ENCODE measurements around the gene NUTM2B. TPM values are rescaled to one million over a fixed set of nuclear protein-coding genes. Genes with fewer than 3 reads are reported as not detected.
"Not testable (repeated sequence)": the region's sequence is repeated elsewhere in the genome, so short reads cannot be mapped to it uniquely, and the experiment has no call there.

NUTM2B gene
- polyA plus RNA-seq, 2 of the 4 experiments (the other 2 are of a cell fraction), result 0.14 to 0.21 TPM

DNA sequence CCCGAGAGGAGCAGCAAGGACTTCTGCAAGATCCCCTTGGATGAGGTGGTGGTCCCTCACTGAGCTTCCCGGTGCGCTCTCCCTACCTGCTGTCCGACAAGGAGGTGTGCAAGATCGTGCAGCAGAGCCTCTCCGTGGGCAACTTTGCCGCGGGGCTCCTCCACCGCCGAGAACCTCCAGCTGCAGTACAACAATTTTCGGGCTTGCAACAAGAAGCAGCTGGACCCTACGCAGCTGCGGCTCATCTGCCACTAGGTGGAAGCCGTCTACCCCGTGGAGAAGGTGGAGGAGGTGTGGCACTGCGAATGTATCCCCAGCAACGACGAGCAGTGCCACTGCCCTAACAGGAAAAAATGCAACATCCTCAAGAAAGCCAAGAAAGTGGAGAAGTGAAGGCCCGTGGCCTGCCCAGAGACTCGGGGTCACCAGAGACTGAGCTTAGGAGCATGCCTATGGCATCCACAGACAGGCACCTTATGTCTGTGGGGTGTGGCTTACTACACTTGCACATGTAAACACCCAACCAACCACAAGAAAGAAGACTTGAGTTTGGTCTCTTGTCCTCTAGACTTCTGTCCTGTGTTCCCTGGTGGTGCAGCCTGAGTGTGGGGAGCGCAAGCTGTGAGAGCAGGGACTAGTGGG lies 17.9 kb upstream of the NUTM2B start:
- not testable (repeated sequence) for FAIRE-seq

DNA sequence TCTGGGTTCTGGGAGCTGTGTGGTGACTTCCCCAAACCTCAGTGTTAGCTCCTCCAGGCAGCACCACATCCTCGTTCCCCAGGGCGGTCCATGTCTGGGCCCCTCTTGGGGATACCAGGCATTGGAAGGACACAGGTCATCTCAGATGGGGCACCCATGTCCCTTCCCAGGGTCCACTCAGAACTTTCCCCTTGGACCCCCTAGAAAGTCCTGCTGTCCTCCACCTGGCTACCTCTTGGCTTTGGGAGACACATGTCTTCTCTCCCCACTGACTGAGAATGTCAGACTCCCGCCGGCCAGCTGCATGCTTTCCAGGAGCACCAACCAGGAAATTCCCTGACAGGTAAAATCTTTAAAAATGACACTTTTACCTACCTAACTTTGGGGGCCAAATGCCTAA lies 16.4 kb upstream of the NUTM2B start:
- POLR2A ChIA-PET; FAIRE-seq; H3K4me1 ChIP-seq; H3K27ac ChIP-seq; CTCF ChIA-PET; H3K4me2 ChIP-seq; ATAC-seq; H3K9me3 ChIP-seq; H3K4me3 ChIP-seq; DNase-seq (ENCODE audit: low read depth in 1 of 2, low spot score in 1 of 2): not testable (repeated sequence)
- 92% methylated on average over 4 of the region's 4 CpGs for WGBS (ENCODE audit: missing lambda C conversion rate)

More for the DNA sequence above, 17.9 kb upstream of the NUTM2B start:
- POLR2A ChIA-PET, H3K4me3 ChIP-seq, H3K9me3 ChIP-seq, H3K4me1 ChIP-seq, CTCF ChIA-PET, H3K27ac ChIP-seq, H3K4me2 ChIP-seq: not testable (repeated sequence)
- TF ChIP-seq RAD21 (conservative IDR thresholded peaks at IDR 0.05 in 1 of 2, IDR thresholded peaks at IDR 0.05 in 1 of 2), result peak in 1 of 2 experiments; percentile 16; a peak in 1 of 5 replicates
- DNase-seq (ENCODE audit: low read depth in 1 of 2, low spot score in 1 of 2) (peak in 1 of 2 experiments; percentile 62), ATAC-seq (peak; percentile 88 to 91; a peak in 5 of 6 replicates)
- WGBS (ENCODE audit: missing lambda C conversion rate), result 87% methylated on average over 10 of the region's 21 CpGs

DNA sequence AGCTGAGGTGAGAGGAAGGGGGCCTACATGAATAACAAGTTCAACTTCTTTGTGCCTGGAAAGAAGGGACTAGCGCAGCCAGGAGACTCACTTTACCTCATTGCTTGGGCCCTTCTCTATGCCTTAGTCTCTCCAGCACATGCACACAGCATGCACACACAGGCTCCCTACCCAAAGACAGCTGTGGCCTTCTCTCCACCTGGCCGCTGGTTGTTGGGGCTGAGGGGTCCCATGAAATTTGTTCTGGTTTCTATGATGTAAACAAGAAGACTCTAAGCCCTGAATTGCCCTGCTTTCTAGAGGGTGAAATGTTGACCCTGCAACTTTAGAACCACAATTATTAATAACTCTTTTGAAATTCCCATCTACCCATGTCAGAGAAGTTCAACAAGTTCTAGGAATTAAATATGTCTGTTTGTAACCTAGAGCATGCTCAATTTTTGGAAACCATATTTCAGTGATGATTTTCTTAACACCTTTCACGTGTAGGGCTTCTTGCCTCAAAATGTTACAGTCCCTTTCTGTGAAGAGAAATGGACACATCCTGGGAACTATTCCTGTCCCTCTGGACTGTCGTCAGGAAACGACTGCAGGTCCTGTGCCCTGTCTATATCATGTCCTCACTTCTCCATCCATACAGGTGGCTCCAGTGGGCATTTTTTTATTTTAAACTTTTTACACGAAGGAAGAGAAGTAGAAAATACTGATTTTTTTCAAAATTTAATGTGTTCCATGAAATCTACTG lies 15.4 kb upstream of the NUTM2B start:
- DNase-seq (ENCODE audit: low read depth in 1 of 2, low spot score in 1 of 2); FAIRE-seq; H3K4me2 ChIP-seq; H3K4me1 ChIP-seq; H3K9me3 ChIP-seq; H3K27ac ChIP-seq; ATAC-seq; CTCF ChIA-PET; H3K4me3 ChIP-seq; POLR2A ChIA-PET: not testable (repeated sequence)
- WGBS (ENCODE audit: missing lambda C conversion rate), result 79% methylated on average over 6 of the region's 6 CpGs

DNA sequence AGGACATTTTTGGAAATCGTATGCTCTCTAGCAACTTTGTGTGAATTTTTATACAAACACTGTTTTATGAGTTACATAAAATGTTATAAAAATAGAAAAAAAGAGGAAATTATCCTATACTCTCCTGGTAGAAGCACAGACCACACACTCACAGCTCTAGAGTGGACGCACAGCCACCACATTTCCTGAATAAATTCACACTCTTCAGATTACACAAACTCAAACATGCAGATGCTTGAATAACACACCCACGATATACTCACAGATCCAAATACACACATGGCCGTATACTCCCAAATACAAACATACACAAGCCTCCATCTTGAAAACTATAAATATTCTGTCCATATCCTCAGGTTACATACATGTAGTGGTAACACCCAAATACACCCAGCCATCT lies 14.2 kb upstream of the NUTM2B start:
- 89% methylated on average over 4 of the region's 4 CpGs for WGBS (ENCODE audit: missing lambda C conversion rate)
- H3K4me3 ChIP-seq; H3K4me2 ChIP-seq; FAIRE-seq; H3K27ac ChIP-seq; DNase-seq (ENCODE audit: low read depth in 1 of 2, low spot score in 1 of 2); CTCF ChIA-PET; POLR2A ChIA-PET; H3K4me1 ChIP-seq; H3K9me3 ChIP-seq; ATAC-seq: not testable (repeated sequence)

DNA sequence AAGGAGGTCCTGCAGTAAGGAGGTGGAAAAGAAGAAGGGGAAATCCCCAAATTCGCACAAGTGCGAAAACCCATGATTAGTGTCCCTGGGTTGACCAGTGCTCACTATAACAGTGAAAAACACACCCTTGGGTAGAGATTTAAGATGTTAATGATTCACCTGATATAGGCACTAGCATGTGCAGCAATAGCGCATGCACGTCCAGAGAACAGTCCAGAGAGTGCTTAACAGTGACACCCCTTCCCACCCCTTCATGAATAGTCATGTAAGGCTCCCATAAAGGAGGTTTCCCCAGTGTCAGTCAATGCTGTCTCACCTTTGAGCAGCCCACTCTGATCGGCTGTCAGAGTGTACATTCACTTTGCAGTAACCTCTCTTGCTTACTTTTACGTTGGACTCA lies 6.4 kb upstream of the NUTM2B start:
- H3K4me3 ChIP-seq; POLR2A ChIA-PET; H3K4me2 ChIP-seq; H3K9me3 ChIP-seq; ATAC-seq; CTCF ChIA-PET; DNase-seq (ENCODE audit: low read depth in 1 of 2, low spot score in 1 of 2); H3K4me1 ChIP-seq; H3K27ac ChIP-seq; FAIRE-seq: not testable (repeated sequence)
- 78% methylated on average over 2 of the region's 6 CpGs for WGBS (ENCODE audit: missing lambda C conversion rate)

DNA sequence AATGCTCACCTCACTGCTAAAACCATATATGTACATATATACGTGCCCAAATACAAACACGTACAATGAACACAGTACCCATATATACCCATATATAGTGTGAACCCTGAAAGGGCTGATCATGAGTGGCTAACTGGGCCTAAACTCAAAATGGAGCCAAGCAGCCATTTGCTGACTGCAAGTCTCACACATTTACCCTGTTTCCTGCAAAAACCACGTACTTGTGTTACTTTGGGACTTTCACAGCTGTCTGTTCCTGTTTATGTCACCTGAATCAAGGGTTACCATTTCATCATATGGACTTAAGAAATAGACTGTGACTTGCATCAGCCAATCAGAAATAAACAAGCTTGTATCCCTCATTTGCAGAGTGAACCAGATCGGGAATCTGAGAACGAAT lies 5.9 kb upstream of the NUTM2B start:
- H3K9me3 ChIP-seq; H3K27ac ChIP-seq; H3K4me1 ChIP-seq; POLR2A ChIA-PET; FAIRE-seq; DNase-seq (ENCODE audit: low read depth in 1 of 2, low spot score in 1 of 2); H3K4me2 ChIP-seq; ATAC-seq; CTCF ChIA-PET; H3K4me3 ChIP-seq: not testable (repeated sequence)
- 84% methylated on average over 3 of the region's 5 CpGs for WGBS (ENCODE audit: missing lambda C conversion rate)

DNA sequence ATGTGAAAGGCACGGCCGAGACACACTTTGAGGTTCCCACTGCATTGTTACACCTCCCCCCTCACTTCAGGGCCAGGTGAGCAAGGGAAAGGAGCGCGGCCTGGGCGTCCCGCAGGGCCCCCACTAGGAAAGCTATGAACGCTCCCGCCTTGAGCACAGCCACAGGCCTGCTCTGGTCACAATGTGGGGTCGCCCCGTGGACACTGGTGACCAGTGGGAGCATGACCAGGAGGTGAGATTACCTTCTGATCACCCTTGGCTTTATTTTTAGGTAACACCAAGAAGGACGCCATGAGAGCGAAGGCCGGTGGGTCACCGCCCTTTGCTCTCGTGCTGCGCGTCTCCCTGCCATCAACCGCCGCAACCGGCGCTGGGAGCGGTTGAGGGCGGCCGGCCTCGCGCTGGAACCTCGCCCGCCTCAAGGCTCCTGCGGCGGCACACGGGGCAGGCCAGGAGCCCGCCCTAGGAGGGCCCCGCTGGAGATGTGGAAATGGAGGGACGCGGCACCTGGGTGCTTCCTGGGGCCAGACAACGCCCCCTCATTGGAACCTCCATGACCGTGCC lies 2.6 kb upstream of the NUTM2B start:
- ATAC-seq, H3K4me1 ChIP-seq, CTCF ChIA-PET: not testable (repeated sequence)

DNA sequence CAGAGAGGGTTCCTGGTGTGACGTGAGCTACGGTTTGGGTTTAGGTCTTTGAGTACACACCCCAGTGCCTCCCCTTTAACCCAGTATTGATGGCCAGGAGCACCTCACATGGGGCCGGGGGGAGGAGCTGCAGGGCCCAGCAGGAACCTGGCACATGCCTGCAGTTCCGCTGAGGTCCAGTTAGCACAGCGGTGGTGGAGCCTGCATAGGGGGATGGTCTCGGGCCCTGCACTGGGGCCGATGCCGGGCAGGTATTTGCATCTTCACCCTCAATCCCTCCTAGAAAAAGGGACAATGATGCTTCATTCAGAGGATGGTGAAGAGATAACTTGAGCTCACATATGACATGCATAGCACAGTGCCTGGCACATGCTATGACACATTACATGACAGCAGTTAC lies 4.0 kb downstream of the NUTM2B start:
- H3K27ac ChIP-seq; POLR2A ChIA-PET; H3K4me3 ChIP-seq; H3K4me1 ChIP-seq; CTCF ChIA-PET; ATAC-seq; DNase-seq (ENCODE audit: low read depth in 1 of 2, low spot score in 1 of 2); H3K4me2 ChIP-seq; FAIRE-seq; H3K9me3 ChIP-seq: not testable (repeated sequence)
- WGBS (ENCODE audit: missing lambda C conversion rate), result no CpG with 5 or more reads among the region's 8 CpGs

More for the DNA sequence above, 2.6 kb upstream of the NUTM2B start:
- 95% methylated on average over 34 of the region's 37 CpGs for WGBS (ENCODE audit: missing lambda C conversion rate)
- POLR2A ChIA-PET; H3K27ac ChIP-seq; H3K4me2 ChIP-seq; H3K4me3 ChIP-seq; H3K9me3 ChIP-seq; FAIRE-seq; DNase-seq (ENCODE audit: low read depth in 1 of 2, low spot score in 1 of 2): not testable (repeated sequence)

DNA sequence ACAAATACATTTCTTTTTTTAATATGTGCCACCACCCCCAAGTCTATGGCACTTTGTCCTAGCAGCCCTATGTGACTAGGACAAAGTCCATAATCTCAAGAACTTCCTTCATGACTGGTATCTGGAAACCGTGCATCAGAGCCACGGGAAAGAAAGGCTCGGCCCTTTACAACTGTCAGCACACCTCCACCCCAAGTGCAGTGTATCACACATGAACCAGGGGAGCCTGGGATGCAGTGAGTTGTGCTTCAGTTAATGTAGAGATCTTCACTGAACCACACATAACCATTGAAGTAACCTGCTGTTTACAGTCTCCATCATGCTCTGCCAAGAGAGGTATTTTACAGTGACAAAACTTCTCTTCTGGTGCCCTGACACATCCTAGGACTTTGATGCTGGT lies 11.9 kb downstream of the NUTM2B start:
- FAIRE-seq; ATAC-seq; H3K4me3 ChIP-seq; CTCF ChIA-PET; H3K4me1 ChIP-seq; DNase-seq (ENCODE audit: low read depth in 1 of 2, low spot score in 1 of 2); H3K9me3 ChIP-seq; H3K27ac ChIP-seq; H3K4me2 ChIP-seq; POLR2A ChIA-PET: not testable (repeated sequence)
- WGBS (ENCODE audit: missing lambda C conversion rate), result no CpG with 5 or more reads among the region's 3 CpGs

DNA sequence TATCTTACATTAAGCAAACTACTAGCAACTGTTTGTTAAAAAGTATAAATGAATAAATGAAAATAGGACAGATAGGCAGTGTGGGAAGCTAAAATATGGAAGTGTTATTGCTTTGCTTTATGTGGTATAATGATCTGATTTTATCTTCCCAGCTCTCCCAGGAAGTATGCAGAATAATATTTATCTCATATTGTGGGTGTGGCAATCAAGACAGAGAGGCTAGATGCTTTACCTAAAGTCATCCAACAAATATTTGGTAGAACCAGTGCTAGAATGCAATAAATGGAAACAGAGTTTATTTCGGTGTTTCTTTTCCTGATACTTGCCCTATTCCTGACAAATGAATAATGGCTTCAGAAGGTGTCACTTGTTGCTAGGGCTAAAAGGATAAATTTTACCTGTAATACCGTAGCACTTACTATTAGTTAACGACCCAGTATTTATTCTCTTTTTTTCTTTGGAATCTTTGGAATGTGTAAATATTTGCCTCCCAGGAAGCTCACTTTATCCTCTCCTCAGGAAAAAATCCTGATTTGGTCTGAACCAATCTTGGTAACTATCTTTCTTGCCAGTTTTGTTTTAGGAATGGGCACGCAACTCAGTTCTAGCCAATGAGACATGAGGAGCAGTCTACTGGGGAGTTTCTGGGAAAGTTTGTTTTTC lies 14.0 kb downstream of the NUTM2B start:
- WGBS (ENCODE audit: missing lambda C conversion rate), result 8% methylated on average over 2 of the region's 4 CpGs
- ATAC-seq (peak; percentile 76 to 79; a peak in 5 of 6 replicates), DNase-seq (ENCODE audit: low read depth in 1 of 2, low spot score in 1 of 2) (peak in 1 of 2 experiments; percentile 0)
- H3K4me1 ChIP-seq, CTCF ChIA-PET, FAIRE-seq, H3K27ac ChIP-seq, H3K4me3 ChIP-seq, H3K9me3 ChIP-seq, H3K4me2 ChIP-seq, POLR2A ChIA-PET: not testable (repeated sequence)

DNA sequence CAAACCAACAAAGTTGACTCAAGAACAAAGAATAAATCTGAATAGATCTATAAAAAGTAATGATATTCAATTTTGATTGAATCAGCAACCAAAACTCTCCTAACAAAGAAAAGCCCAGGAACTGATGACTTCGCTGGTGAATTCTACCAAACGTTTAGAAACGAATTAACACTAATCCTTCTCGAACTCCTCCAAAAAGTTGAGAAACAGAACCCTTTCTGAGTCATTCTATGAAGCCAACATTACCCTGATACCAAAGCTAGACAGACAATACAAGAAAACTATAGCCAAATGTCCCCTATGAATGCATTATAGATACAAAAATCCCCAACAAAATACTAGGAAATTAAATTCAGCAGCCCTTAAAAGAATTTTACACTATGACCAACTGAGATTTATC lies 17.0 kb downstream of the NUTM2B start:
- POLR2A ChIA-PET; FAIRE-seq; DNase-seq (ENCODE audit: low read depth in 1 of 2, low spot score in 1 of 2); CTCF ChIA-PET; H3K4me2 ChIP-seq; ATAC-seq; H3K4me3 ChIP-seq; H3K4me1 ChIP-seq; H3K9me3 ChIP-seq; H3K27ac ChIP-seq: not testable (repeated sequence)
- 100% methylated on average over 1 of the region's 4 CpGs for WGBS (ENCODE audit: missing lambda C conversion rate)
